ENCODE results near the gene ADAMTS3.

GRCh38 chr4:72286910-72287309 lies 282.1 kb downstream of the ADAMTS3 start:
- TF ChIP-seq USF1 (CRISPR knock-in tag; IDR thresholded peaks at IDR 0.05) (no peak), CTCF (IDR thresholded peaks at IDR 0.05) (no peak), ATF2 (CRISPR knock-in tag; IDR thresholded peaks at IDR 0.05; ENCODE audit: borderline replicate concordance, low read depth) (no peak), ZNF281 (CRISPR knock-in tag; IDR thresholded peaks at IDR 0.05) (no peak), MLX (CRISPR knock-in tag; IDR thresholded peaks at IDR 0.05) (no peak), FOXJ3 (CRISPR knock-in tag; IDR thresholded peaks at IDR 0.05; ENCODE audit: borderline replicate concordance) (no peak), PREB (CRISPR knock-in tag; IDR thresholded peaks at IDR 0.05; ENCODE audit: borderline replicate concordance) (no peak), MAX (CRISPR knock-in tag; IDR thresholded peaks at IDR 0.05) (no peak)
